ENCODE results near the gene MYB. TPM values are rescaled to one million over a fixed set of nuclear protein-coding genes. Genes with fewer than 3 reads are reported as not detected.

Gene MYB
- total and polyA plus RNA-seq, 2 of the 8 experiments (the other 6 are each of a cell fraction or from before 2014, with no cell fraction given), result 4.0 to 7.6 TPM

DNA sequence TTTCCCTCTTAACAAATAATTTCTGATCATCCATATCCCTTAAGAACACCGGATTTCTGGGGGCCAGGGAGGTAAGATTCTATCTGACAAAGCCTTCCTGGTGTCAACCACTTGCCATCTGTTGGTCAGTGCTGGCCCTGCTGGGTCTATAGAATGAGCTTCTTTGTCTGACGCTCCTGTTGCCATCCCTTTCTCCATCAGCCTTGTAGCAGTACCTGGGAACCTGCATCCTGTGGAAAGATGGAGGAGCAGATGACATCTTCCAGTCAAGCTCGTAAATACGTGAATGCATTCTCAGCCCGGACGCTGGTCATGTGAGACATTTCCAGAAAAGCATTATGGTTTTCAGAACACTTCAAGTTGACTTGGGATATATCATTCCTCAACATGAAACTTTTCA lies 36.6 kb downstream of the MYB start (continued):
- TF ChIP-seq BCL11A (IDR thresholded peaks at IDR 0.05; ENCODE audit: low read depth in 2 of 2, low read length in 2 of 2), result no peak
- TF ChIP-seq SRF (IDR thresholded peaks at IDR 0.05; ENCODE audit: low read depth, low read length), result no peak
- TF ChIP-seq NRF1 (IDR thresholded peaks at IDR 0.05; ENCODE audit: low read depth, low read length), result no peak
- TF ChIP-seq MAFK (IDR thresholded peaks at IDR 0.05; ENCODE audit: low read depth, low read length), result no peak
- no peak for TF ChIP-seq ASH2L (IDR thresholded peaks at IDR 0.05; ENCODE audit: low read length)
- TF ChIP-seq POLR2A (IDR thresholded peaks at IDR 0.05; ENCODE audit: control extremely low read depth in 1 of 2, low read depth in 2 of 2, low read length in 2 of 2), result no peak
- no peak for TF ChIP-seq EGR1 (IDR thresholded peaks at IDR 0.05; ENCODE audit: borderline replicate concordance, low read depth, low read length)

Measured in H1 (cell line).